Fibroblast of skin of left quadriceps (primary cell): Measurements from ENCODE around the gene TCERG1L.
"Not testable (repeated sequence)": the region's sequence is repeated elsewhere in the genome, so short reads cannot be mapped to it uniquely, and the experiment has no call there.

Experiments used
- DNase-seq, 2 experiments: peaks; one replicate each; pipeline ENCODE4 v3.0.0-alpha.2; 2013; ENCODE audit warnings: low read depth in 2 of 2

The TCERG1L gene

DNA sequence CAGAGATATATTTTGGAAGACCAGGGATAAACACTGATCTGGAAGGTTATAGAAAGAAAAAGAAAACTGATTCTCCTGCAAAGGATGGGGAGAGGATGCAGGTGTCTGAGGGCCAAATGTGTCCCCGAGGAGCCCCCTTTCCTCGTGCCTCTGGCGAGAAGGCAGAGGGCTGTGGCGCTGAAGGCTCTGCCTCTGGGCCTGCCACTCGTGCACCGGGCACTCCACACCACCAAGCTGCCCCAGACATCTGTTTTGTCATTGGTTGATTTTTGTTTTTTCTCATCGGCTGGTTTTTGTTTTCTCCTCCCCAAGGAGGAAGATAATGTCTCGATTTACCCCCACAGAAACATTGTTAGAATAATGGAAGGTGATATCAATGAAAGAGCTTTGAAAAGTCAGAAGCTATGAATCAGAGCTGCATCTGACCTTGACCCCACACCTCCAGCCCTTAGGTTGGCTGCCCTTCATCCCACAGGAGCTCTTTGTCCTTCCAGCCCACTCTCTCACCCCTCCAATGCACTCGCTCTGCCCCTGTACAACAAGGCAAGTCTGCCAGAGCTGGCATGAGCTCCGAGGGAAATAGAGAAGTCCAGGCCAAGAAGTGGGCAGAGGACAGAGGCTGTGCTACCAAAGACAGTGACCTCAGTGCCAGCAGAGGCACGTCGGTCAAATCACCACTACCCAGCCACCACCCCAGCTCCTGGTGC, 124.8 kb downstream of the TCERG1L start:
- DNase-seq, result no peak

DNA sequence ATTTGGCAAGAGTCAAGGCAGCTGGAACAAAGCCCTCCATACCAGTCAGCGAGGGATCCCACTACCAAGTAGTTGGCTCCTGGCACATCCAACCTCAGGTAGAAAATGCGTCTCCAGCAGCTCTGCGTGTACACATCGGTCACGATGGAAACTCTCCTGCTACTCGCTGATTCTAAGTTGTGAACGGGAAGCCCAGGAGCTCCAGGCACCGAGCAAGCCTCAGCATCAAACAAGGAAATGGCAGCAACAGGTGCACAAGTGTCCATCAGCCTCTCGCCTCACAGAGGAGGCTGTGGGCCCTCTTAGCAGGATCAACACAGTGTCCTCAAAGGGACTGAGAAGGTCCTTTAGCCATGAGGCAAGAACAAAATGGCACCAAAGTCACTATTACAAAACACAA, 127.0 kb downstream of the TCERG1L start:
- DNase-seq, result no peak

DNA sequence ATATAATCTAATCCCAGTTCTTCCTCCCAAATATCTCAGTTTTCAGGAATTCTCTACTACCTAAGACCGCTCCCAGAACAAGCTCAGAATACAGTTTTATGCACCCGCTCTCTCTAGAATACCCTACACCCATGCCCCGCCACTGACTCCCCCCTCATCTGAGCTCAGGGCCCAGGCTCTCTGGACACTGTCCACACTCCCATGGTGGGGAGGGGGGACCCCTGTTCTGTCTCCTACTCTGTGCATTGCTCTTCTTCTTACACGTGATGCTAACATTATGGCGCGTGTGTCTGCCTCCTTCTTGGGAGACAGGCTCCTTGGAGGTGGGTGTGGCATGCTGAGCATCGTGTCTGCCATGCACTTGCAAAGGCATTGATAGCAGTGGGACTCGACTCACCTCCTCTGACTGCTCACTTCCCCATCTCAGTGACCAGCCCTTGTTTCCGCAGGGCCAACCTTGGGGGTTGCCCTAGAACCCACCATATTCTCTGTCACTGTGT, 127.9 kb downstream of the TCERG1L start:
- no peak for DNase-seq

DNA sequence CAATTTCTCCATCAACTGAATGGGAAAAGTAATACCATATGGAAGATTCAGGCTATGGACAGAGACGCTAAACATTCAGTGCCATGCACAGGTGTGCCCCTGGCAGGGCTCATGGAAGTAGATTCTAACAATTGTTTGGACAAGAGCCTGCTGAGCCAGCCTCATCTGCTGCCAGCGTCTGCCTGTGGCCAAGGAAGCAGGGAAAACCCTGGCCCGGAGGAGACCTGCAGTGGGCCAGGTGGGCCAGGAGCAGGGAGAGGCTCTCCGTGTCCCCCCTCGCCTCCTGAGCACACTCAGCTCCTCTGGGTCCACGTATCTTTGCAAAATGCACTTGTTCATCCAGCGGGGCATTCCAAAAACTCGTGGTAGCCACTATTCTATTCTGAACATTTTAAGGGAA, 130.1 kb downstream of the TCERG1L start:
- DNase-seq, result no peak

DNA sequence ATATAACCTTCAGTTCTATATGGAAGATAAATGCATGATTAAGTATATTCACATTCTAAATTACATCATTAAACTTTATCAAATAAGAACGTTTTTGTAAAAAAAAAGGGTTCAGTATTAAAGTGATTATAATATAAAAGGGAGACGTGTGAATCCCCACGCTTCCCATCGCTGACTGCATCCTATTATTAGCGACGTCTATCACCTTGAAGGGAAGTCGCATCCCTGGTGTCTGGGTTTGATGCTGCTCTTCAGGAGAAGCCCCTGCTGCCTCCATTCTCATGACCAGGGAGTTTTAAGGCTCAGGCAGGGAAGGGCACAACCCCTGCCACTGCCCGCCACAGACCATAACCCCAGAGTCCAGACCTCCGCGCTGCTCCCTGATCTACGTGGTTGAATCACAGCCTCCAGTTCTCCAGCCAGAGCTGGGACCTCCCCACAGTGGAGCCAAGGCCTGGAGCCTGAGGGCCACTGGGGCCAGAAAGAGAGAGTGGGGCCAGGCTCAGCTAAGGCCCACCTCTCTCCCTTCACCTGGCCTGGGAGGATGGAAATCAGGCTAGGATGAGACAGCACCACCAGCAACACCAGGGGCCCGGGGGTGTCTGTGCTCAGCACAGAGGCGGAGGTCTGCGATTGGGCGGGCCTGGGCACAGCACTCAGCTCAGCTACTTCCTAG, 130.6 kb downstream of the TCERG1L start:
- no peak for DNase-seq

DNA sequence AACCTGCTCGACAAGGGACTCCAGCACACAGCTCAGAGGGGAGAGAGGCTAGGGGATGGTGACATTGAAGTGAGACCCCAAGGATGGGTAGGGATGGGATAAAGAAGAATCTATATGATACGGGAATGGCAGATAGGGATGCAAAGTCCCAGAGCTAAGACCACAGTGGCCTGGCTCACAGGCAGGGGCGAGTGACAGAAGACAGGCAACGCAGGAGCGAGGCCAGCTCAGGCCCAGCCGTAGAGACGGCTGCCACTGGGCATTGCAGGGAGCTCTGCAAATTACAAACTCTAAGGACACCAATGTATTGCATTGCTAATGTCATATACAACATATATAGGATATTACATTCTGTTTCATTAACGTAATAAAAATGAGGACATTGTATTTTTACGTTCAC, 131.4 kb downstream of the TCERG1L start:
- no peak for DNase-seq

DNA sequence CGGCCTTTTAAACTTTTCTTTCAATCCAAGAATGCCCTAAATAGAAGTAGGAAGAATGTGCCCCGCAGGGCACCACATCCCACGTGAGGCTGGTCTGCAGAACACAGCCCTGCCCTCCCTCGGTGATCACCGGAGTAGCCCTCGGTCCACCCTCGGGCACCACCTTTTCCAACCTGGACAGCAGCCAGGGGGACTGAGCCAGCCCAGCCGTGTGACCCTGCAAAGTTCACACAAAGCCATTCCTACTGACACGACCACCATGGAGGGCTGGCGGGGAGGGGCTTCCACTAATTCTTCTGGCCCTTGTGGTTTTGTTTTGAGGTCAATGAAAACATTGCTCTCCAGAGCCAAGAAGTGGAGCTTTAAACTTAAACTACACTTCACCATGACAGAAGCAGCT, 132.2 kb downstream of the TCERG1L start:
- DNase-seq, result no peak

DNA sequence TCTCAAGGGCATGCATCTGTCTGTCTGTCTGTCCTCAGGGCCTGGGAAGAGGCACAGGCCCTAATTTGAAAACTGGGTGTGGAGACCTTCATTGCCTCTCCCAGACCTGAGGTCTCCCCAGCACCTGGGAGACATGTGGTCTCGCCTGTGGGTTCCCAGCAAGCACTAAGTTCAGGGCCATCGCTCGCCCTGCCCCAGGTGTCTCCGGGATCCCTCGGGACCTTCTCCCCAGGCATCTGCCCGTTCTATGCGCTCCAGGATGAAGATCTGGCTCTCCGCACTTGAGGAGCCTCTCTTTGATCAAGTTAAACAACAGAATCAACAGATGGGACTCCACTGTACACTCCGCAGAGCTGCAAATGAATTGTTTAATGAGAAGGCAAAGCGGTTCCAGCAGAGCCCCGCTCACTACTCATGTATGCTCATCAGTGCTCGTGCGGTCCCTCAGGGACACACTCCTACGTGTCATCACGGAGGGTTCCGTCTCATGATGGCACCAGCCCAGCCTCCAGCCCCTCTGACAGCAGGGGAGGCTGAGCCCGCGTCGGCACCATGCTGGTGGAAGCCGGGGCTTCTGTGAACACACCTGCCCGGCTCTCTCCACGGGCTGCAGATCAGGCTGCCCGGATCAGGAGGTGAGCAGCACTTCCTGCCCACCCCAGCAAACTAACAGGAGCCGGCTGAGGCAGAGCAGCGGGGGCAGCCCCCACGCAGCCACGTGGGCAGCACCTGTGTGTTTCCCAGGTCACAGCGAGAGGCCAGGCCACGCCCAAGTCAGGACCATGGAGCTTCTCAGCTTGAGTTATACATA, 132.8 kb downstream of the TCERG1L start:
- no peak for DNase-seq

DNA sequence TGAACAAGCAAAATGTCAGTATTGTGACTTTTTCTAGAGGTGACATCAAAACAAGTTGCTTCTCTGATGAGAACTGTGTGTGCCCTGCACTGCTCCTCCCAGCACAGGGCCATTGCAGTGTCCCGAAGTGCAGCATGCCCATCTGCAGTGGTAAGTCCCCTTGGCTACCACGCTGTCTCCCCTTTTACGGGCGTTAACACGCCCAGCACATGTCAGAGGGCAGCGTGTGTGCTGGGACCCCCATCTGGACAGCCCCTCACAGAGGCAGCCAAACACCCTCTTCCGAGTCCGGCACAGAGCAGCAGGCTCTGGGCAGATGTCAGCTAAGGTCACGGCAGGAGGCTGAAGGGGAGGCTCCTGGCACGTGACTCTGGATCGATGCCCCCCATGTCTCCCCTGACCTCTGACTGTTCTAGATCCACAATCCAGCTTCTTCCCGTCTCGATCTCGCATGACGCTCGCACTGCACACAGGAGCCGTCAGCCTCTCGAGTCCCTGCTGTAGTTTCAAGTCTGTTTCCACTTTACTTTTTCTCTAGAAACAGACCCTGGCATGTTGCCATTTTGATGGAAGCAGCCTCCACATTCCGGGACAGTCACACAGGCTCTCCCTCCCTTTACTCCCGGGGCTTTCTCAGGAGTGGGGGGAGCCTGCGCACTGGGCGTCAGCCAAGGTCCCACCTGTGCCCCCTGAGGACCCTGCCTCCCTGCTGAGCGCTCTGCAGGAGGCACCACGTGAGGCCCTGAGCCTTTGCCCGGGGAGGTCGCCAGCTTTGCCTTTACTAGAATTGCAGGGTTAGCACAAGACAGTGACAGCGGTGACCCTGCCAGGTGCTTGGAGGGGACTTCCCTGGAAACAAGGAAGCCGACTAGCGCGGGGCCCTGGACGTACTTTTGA, 133.8 kb downstream of the TCERG1L start:
- no peak for DNase-seq

DNA sequence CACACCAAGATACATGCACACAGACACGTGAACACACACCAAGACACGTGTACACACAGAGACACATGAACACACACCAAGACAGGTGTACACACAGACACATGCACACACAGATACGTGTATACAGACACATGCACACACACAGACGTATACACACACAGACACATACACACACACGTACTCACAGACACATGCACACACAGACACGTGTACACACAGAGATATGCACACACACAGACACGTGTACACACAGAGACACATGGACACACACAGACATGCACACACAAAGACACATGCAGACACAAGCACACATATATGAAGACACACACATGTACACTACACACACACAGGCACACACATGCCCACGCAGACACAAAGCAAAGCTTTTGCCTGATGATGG, 134.6 kb downstream of the TCERG1L start:
- no peak for DNase-seq

DNA sequence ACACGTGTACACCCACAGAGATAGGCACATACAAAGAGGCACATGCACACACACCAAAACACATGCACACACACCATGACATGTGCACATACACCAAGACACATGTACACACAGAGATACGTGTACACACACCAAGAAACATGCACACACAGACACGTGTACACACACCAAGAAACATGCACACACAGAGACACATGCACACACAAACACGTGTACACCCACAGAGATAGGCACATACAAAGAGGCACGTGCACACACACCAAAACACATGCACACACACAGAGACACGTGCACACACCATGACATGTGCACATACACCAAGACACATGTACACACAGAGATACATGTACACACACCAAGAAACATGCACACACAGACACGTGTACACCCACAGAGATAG, 135.2 kb downstream of the TCERG1L start:
- not testable (repeated sequence) for DNase-seq

DNA sequence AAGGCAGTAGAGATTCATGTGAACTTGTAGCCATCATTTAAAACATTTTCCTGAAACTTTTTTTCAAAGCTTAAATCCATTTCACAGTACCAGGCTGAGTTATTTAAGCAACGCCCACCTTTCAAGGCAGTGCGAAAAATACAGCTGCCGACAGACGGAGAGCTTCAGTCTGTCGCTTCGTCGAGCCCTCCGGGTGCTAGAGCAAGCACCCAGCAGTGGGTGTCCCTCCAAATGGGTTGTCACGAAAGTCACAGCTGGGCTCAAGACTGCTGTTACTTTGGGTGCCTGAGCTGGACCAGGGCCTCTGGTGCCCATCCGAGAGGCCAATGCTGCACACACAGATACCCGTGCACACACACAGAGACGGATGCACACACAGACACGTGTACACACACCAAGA, 135.6 kb downstream of the TCERG1L start:
- no peak for DNase-seq

DNA sequence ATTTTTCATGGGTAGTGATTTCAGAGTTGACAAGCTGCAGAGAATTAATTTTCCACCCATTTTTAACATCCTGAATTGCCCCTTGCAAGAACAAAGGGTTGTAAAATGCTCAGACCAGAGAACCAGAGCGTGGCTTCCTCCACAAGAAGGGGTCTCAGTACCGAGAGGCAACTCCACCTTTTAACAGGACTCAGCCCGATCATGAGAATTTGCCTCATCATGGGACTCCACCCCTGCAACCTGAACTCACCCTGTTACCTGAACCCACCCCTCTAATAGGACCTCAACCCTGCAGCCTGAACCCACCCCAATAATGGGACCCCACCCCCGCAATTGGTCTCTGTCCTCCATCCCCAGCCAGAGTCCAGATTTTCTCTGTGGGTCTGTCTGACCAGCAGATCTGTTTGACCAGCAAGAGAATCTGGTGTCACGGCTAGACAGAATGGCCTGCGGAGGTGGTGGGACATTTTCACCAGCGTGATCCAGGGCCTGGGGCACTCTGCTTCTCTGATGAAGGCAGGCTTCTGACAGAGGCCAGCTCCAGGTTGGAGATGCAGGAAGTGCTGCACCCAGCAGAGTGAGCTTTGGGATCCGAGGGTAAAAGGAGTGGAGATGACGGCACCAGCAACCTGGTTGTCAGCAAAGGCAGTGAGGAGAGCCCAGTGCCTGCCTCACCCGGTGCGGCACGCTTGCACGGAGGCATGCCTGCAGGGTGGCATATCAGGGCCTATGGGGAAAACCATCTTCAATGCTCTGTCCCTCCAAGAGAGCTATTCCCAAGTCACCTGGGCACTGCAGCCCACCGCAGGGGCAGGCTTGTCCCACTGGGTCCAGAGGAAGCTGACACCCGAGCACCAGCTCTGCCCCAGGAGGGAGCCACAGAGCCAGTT, 136.6 kb downstream of the TCERG1L start:
- no peak for DNase-seq

DNA sequence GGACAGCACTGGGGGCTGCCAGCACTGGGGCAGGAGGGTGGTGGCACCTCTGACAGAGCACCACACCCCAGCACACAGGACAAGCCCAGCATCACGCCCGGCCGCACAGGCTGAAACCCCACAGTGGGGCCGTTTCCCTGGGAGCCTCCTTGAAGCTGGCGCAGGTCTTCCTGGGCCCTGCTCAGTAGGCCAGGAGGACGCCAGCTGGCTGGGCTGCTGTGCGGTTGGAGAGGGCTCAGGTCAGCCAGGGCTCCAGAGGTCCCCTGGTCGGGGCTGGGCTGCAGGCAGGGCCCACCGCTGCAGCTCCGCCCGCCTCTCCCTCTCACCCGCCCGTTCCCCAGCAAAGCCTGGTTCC, 137.3 kb downstream of the TCERG1L start:
- DNase-seq, result no peak

DNA sequence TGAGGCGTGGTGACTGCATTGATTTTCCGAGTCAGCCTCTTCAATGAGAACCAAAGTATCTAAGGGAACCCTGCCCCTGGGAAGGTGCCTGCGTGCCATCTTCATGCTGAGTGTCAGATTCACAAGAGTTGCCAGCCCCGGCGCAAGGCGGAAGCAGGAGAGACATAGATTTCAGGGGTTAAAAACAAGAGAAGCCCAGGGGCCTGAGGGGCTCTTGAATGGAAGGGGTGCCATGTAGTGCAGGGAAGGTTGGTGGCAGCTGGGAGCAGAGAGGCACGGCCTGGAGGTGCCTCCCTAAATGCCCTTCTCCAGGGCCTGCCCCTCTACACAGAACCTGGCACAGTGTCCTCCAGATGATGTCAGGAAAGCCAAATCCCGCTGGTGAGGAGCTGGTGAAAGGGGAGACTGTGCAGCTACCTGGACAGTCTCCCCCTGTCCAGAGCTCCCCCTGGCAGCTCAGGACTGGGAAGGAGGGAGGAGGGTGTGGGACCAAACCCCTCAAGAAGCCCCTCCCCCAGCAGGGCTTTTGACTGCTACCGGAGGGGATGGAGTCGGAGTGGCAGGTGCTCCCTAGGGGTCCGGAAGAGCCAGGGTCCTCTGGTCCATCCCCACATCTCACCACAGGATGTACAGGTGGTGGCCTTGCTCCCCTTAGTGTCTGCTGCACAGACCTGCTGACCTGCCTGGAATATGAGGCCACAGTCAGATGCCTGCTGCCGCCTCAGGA, 137.9 kb downstream of the TCERG1L start:
- no peak for DNase-seq

DNA sequence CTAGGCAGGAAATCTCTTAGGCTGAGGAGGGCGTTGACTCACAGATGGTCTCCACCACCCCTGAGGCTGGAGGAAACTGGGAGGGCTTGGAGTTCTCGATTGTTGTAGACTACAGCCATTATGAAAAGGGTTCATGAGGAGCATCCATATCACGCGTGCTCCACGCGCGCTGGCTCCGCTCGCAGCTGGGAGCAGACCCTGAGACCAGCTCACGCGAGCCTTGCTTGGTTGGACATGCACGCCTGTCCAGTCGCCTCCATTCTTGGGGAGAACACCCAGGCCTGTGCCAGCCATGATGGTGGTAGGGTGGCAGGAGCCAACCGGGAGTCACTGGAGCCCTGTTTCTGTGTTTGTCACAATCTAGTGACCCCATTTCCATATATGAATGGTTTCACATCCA, 139.1 kb downstream of the TCERG1L start:
- DNase-seq, result no peak

DNA sequence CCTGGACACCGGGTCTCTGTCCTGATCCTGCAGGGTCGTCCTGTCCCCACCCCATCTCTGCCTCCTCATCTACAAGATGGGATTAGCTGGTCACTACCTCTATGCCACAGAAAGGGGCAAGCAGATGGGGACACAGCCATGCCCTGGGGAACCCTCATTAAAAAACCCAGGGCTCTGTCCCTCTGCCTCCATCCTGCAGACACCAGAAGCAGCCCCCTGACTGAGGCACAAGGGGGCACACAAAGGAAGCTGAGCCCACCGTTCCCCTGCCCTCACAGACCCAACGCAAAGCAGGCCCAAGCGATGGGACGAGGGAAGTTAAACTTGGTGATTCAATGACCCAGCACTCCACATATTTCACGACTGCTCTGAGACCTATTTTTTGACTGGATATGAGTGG, 142.4 kb downstream of the TCERG1L start:
- no peak for DNase-seq

DNA sequence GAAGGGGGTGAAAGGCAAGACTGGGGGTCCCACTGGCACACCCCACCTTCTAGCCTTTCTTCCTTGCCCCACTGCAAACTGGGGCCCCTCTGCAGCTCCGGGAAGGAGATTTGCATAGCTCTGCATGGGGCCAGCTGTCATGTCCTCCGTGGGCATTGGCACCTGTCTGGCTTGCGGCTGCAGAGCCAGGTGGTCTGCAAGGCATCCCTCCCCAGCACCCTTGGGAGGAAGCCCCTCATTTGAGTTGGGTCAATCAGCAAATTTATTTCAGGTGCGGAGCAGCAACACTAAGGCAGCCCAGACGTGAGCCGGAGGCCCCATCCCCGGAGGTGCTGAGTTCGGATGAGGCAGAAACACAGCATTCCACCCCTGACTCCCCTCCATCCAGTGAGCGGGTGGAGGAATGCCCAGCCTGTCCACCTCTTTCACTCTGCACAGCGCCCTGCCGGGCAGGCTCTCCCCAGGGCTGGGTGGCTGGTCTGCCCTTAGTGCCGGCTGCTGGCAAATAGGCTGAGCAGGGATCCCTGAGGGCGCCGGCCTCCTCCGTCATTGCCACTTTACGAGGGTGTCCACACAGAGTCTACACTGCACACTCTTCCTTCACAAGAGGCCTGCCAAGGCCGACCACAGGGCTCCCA, 143.2 kb downstream of the TCERG1L start:
- DNase-seq, result no peak

DNA sequence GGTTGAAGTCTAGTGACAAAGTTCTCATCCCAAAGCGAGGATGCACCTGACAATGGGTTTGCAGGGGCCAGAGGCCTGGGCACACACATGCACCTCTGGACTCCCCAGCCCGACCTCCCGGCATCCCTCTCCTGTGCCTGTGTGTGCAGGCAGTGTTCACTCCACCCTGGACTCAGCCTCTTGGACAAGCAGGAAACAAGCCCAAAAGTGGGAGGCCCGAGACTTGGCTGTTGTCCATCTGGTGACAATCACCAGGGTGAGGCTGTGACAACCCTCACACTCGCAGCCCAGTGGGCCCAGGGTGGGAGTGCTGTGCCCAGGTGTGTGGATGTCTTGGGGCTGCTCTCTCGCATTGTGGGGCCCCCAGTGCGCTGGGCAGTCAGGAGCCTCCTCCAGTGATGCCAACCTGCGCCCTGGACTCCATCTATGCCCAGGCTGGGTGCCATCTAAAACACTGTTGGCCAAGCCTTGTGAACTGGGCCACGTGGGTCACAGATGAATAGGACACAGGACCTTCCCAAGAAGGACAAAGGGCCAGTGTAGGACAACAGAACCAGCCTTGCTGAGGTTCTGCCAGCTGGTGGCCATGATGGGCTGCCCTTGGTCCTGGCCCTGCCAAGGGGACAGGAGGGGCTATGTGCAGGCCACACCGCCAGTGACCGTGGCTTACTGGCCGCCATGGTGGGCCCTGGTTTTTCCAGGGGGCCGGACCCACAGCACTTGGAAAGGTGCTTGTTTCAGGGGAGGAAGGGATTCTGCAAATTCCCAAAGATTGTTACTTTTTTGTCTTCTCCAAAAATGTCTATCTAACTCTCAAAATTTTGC, 144.3 kb downstream of the TCERG1L start:
- no peak for DNase-seq
